ENCODE data around the gene DYRK1A. TPM values are rescaled to one million over a fixed set of nuclear protein-coding genes. Genes with fewer than 3 reads are reported as not detected.

Gene DYRK1A
- total RNA-seq, 1 experiment from 2014 or later: 48.7 TPM

GRCh38 chr21:37435120-37435519 lies 68.5 kb downstream of the DYRK1A start:
- Histone ChIP-seq H3K9ac (ENCODE audit: low read length) (no peak overlapping the region), H3K4me1 (ENCODE audit: insufficient read depth, low read length) (no peaks in the 10 kb centered on the region), H3K36me3 (ENCODE audit: low read depth, low read length) (peaks cover 4% of the 10 kb centered on the region; the same call in 1 of the 2 replicates), H4K20me1 (ENCODE audit: low read length) (peaks cover 57% of the 10 kb centered on the region), H3K4me2 (ENCODE audit: low read length) (no peak overlapping the region), H3K4me3 (ENCODE audit: low read length) (no peak overlapping the region), H2AFZ (ENCODE audit: low read length) (no peak overlapping the region), H3F3A (ENCODE audit: low read length, unreplicated experiment) (no peaks in the 10 kb centered on the region), H3K79me2 (ENCODE audit: low read length) (peaks cover 97% of the 10 kb centered on the region), H3K27ac (ENCODE audit: low read length) (no peak overlapping the region), H3K27me3 (ENCODE audit: low read length) (no peaks in the 10 kb centered on the region), H3K9me2 (replicated peaks; ENCODE audit: low read length) (no peaks in the 10 kb centered on the region), H3K9me3 (ENCODE audit: low read length) (no peaks in the 10 kb centered on the region)
- DNase-seq (peak; percentile 47), ATAC-seq (peak; percentile 59)
- BruUV-seq (replicated peaks): no TSS peak
- TF ChIP-seq EZH2phosphoT487 (IDR thresholded peaks at IDR 0.05; ENCODE audit: borderline replicate concordance, low read length) (no peak), CTCF (conservative IDR thresholded peaks at IDR 0.05; ENCODE audit: low read depth, low read length) (no peak), EZH2 (IDR thresholded peaks at IDR 0.05; ENCODE audit: low read length, unreplicated experiment) (no peak)
- intact Hi-C loops (cut with micrococcal nuclease): no loop called here
- ChIA-PET CTCF (no interaction called here), POLR2A (ENCODE audit: unreplicated experiment) (interaction anchor here (0.6 kb wide), 1 partner anchor 14 kb away, joined by 3 read pairs; no protein-coding TSS in a partner anchor)

GRCh38 chr21:37435711-37436110 lies 69.1 kb downstream of the DYRK1A start:
- DNase-seq: no peak
- BruUV-seq (replicated peaks): no TSS peak
- H3K9ac ChIP-seq (ENCODE audit: low read length): no peak overlapping the region
- H3K27me3 ChIP-seq (ENCODE audit: low read length): no peaks in the 10 kb centered on the region
- H3K4me2 ChIP-seq (ENCODE audit: low read length): no peak overlapping the region
- TF ChIP-seq EZH2 (IDR thresholded peaks at IDR 0.05; ENCODE audit: low read length, unreplicated experiment) (no peak), CTCF (conservative IDR thresholded peaks at IDR 0.05; ENCODE audit: low read depth, low read length) (no peak), EZH2phosphoT487 (IDR thresholded peaks at IDR 0.05; ENCODE audit: borderline replicate concordance, low read length) (no peak)
- H3K36me3 ChIP-seq (ENCODE audit: low read depth, low read length): no peaks in the 10 kb centered on the region
- CTCF ChIA-PET: no interaction called here
- intact Hi-C loops (cut with micrococcal nuclease): no loop called here
- no peaks in the 10 kb centered on the region for H3K9me3 ChIP-seq (ENCODE audit: low read length)
- no peaks in the 10 kb centered on the region for H3F3A ChIP-seq (ENCODE audit: low read length, unreplicated experiment)
- H2AFZ ChIP-seq (ENCODE audit: low read length): no peak overlapping the region
- H3K9me2 ChIP-seq (replicated peaks; ENCODE audit: low read length): no peaks in the 10 kb centered on the region
- no peak overlapping the region for H3K27ac ChIP-seq (ENCODE audit: low read length)
- H3K4me1 ChIP-seq (ENCODE audit: insufficient read depth, low read length): no peaks in the 10 kb centered on the region
- H4K20me1 ChIP-seq (ENCODE audit: low read length): peaks cover 60% of the 10 kb centered on the region
- H3K4me3 ChIP-seq (ENCODE audit: low read length): no peak overlapping the region
- POLR2A ChIA-PET (ENCODE audit: unreplicated experiment): interaction anchor here (0.6 kb wide), 1 partner anchor 14 kb away, joined by 3 read pairs; no protein-coding TSS in a partner anchor
- H3K79me2 ChIP-seq (ENCODE audit: low read length): peaks cover 97% of the 10 kb centered on the region
- no peak for ATAC-seq

GRCh38 chr21:37436174-37436573 lies 69.6 kb downstream of the DYRK1A start:
- intact Hi-C loops (cut with micrococcal nuclease): no loop called here
- ATAC-seq: peak; percentile 20
- POLR2A ChIA-PET (ENCODE audit: unreplicated experiment): no interaction called here
- Histone ChIP-seq H4K20me1 (ENCODE audit: low read length) (peaks cover 65% of the 10 kb centered on the region), H3K4me2 (ENCODE audit: low read length) (no peak overlapping the region), H3K36me3 (ENCODE audit: low read depth, low read length) (no peaks in the 10 kb centered on the region), H3K9ac (ENCODE audit: low read length) (no peak overlapping the region), H3K27ac (ENCODE audit: low read length) (no peak overlapping the region), H3F3A (ENCODE audit: low read length, unreplicated experiment) (no peaks in the 10 kb centered on the region), H3K4me3 (ENCODE audit: low read length) (no peak overlapping the region), H3K9me3 (ENCODE audit: low read length) (no peaks in the 10 kb centered on the region), H3K4me1 (ENCODE audit: insufficient read depth, low read length) (no peaks in the 10 kb centered on the region), H3K79me2 (ENCODE audit: low read length) (peaks cover 97% of the 10 kb centered on the region), H2AFZ (ENCODE audit: low read length) (no peak overlapping the region), H3K27me3 (ENCODE audit: low read length) (no peaks in the 10 kb centered on the region), H3K9me2 (replicated peaks; ENCODE audit: low read length) (no peaks in the 10 kb centered on the region)
- CTCF ChIA-PET: no interaction called here
- no peak for DNase-seq
- BruUV-seq (replicated peaks): no TSS peak
- TF ChIP-seq EZH2 (IDR thresholded peaks at IDR 0.05; ENCODE audit: low read length, unreplicated experiment) (no peak), EZH2phosphoT487 (IDR thresholded peaks at IDR 0.05; ENCODE audit: borderline replicate concordance, low read length) (no peak), CTCF (conservative IDR thresholded peaks at IDR 0.05; ENCODE audit: low read depth, low read length) (no peak)
